Measurements from ENCODE around the gene TMEM214. TPM values are rescaled to one million over a fixed set of nuclear protein-coding genes. Genes with fewer than 3 reads are reported as not detected.

The TMEM214 gene
- total RNA-seq, 1 donor from 2014 or later, result 68.0 TPM

GRCh38 chr2:27023740-27024139 lies 9.0 kb upstream of the TMEM214 start:
- intact Hi-C loops (cut with DNase I), result no loop called here
- Histone ChIP-seq H3K9me3 (no peaks in the 10 kb centered on the region), H3K27me3 (no peaks in the 10 kb centered on the region), H3K27ac (no peak overlapping the region), H3K4me3 (no peak overlapping the region), H3K4me1 (peaks cover 7% of the 10 kb centered on the region), H3K36me3 (peaks cover 41% of the 10 kb centered on the region)
- TF ChIP-seq CTCF (IDR thresholded peaks at IDR 0.05), result no peak
- ATAC-seq (no peak), DNase-seq (no peak)

GRCh38 chr2:27024188-27024587 lies 8.6 kb upstream of the TMEM214 start:
- DNase-seq, result no peak
- peaks cover 41% of the 10 kb centered on the region for H3K36me3 ChIP-seq
- no peak overlapping the region for H3K27ac ChIP-seq
- intact Hi-C loops (cut with DNase I), result no loop called here
- ATAC-seq, result no peak
- no peaks in the 10 kb centered on the region for H3K9me3 ChIP-seq
- no peak overlapping the region for H3K4me3 ChIP-seq
- H3K27me3 ChIP-seq, result no peaks in the 10 kb centered on the region
- no peak for TF ChIP-seq CTCF (IDR thresholded peaks at IDR 0.05)
- H3K4me1 ChIP-seq, result peaks cover 7% of the 10 kb centered on the region

- Histone ChIP-seq H3K27me3 (no peaks in the 10 kb centered on the region), H3K4me3 (no peak overlapping the region), H3K27ac (no peak overlapping the region), H3K4me1 (peaks cover 7% of the 10 kb centered on the region), H3K36me3 (peaks cover 41% of the 10 kb centered on the region), H3K9me3 (no peaks in the 10 kb centered on the region)
- intact Hi-C loops (cut with DNase I), result no loop called here
- DNase-seq (no peak), ATAC-seq (no peak)
- TF ChIP-seq CTCF (IDR thresholded peaks at IDR 0.05), result no peak
These were observed 8.0 kb upstream of the TMEM214 start for GRCh38 chr2:27024812-27025211.

GRCh38 chr2:27025281-27025800 lies 7.4 kb upstream of the TMEM214 start:
- no peaks in the 10 kb centered on the region for H3K9me3 ChIP-seq
- intact Hi-C loops (cut with DNase I), result no loop called here
- DNase-seq, result no peak
- H3K27me3 ChIP-seq, result no peaks in the 10 kb centered on the region
- H3K36me3 ChIP-seq, result peaks cover 41% of the 10 kb centered on the region
- no peak overlapping the region for H3K4me3 ChIP-seq
- TF ChIP-seq CTCF (IDR thresholded peaks at IDR 0.05), result no peak
- no peak overlapping the region for H3K27ac ChIP-seq
- peaks cover 7% of the 10 kb centered on the region for H3K4me1 ChIP-seq
- no peak for ATAC-seq

- DNase-seq (no peak), ATAC-seq (no peak)
- Histone ChIP-seq H3K27ac (no peak overlapping the region), H3K9me3 (no peaks in the 10 kb centered on the region), H3K4me3 (no peak overlapping the region), H3K27me3 (no peaks in the 10 kb centered on the region), H3K36me3 (peaks cover 41% of the 10 kb centered on the region), H3K4me1 (no peaks in the 10 kb centered on the region)
- intact Hi-C loops (cut with DNase I), result no loop called here
- no peak for TF ChIP-seq CTCF (IDR thresholded peaks at IDR 0.05)
These were observed 6.6 kb upstream of the TMEM214 start for GRCh38 chr2:27025861-27026851.

Data from upper lobe of right lung (tissue), 1 donor.